Gastrocnemius medialis (tissue), 4 donors: ENCODE results near the gene DSP.

Experiments
- POLR2A ChIP-seq, 2 donors: fragments of 450-650 bp; IDR thresholded peaks; one replicate each; pipeline ENCODE4 v1.6.1; 2017; ENCODE audit warnings: antibody characterized with exemption in 2 of 2, mild to moderate bottlenecking in 2 of 2, moderate library complexity in 2 of 2
- TF ChIP-seq, protein P1 (sequence below), 5 experiments: fragments of 450-650 bp in 3 of 5; fragments of 200-600 bp in 2 of 5; sonication (generic) in 2 of 5; IDR thresholded peaks in 4 of 5; conservative IDR thresholded peaks in 1 of 5; 1 replicate in 4 of 5; 2 replicates in 1 of 5; pipeline ENCODE4 v1.5.1; 2016 to 2019; ENCODE audit warnings: antibody characterized with exemption in 5 of 5, mild to moderate bottlenecking in 3 of 5, moderate library complexity in 3 of 5

DNA sequence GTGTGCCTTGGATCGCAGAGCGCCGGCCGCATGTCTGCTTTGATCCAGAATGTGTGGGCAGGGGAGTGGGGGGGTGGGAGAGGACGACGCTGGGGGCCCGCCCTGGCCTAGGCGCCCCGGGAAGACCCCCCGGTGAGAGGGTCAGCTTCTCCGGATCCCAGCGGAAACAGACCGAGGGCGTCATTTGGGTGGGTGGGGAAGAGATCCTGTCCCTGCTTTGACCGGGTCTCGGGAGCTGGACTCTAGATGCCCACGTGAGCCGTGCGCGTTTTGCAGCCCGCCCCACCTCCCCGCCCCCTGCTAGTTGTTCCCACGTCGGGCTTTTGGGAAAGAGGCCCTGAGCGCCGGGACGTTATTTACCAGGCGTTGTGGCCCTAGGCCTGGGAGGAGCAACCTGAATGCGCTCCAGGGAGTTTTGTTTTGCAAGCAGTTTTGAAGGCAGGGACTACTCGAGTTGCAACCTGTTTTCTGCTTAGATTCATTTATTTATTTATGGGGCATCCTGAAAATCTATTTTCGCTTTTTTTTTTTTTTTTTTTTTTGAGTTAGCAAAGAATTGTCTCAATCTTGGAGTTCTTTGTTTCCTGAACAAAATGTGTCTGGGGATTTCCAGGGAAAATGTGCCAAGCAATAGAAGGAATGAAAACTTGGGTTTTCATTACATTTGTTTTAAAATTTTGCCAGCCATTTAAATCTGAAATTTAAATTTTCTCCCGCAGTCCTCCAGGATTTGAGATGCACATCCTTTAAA, 1.6 kb downstream of the DSP start:
- TF ChIP-seq, protein P1, sequence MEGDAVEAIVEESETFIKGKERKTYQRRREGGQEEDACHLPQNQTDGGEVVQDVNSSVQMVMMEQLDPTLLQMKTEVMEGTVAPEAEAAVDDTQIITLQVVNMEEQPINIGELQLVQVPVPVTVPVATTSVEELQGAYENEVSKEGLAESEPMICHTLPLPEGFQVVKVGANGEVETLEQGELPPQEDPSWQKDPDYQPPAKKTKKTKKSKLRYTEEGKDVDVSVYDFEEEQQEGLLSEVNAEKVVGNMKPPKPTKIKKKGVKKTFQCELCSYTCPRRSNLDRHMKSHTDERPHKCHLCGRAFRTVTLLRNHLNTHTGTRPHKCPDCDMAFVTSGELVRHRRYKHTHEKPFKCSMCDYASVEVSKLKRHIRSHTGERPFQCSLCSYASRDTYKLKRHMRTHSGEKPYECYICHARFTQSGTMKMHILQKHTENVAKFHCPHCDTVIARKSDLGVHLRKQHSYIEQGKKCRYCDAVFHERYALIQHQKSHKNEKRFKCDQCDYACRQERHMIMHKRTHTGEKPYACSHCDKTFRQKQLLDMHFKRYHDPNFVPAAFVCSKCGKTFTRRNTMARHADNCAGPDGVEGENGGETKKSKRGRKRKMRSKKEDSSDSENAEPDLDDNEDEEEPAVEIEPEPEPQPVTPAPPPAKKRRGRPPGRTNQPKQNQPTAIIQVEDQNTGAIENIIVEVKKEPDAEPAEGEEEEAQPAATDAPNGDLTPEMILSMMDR (IDR thresholded peaks at IDR 0.05 in 4 of 5, conservative IDR thresholded peaks at IDR 0.05 in 1 of 5): no peak
- no peak for TF ChIP-seq POLR2A (IDR thresholded peaks at IDR 0.05)
